Neural cell (in vitro differentiated cells): ENCODE measurements around the gene PRLH. TPM values are rescaled to one million over a fixed set of nuclear protein-coding genes. Genes with fewer than 3 reads are reported as not detected.

Source experiments
- H2AFZ ChIP-seq: fragments of 200-600, 300-800 bp; sonication (generic), shearing (Covaris generic); 2 replicates; pipeline ENCODE4 v1.6.0; 2014; ENCODE audit warnings: low read depth, mild to moderate bottlenecking, antibody characterized with exemption, low read length, moderate library complexity
- H3F3A ChIP-seq: fragments of 200-600 bp; shearing (Covaris generic); 2 replicates; pipeline ENCODE4 v1.6.1; 2016; ENCODE audit warnings: mild to moderate bottlenecking, moderate library complexity, mixed read lengths, antibody characterized with exemption, low read length; ENCODE audit not compliant: insufficient read depth, poor library complexity, severe bottlenecking
- H3K27ac ChIP-seq: fragments of 200-600, 300-800 bp; sonication (generic), shearing (Covaris generic); 2 replicates; pipeline ENCODE4 v1.5.1; 2014; ENCODE audit warnings: mild to moderate bottlenecking, low read length, moderate library complexity
- H3K27me3 ChIP-seq: fragments of 300-800, 200-600 bp; sonication (generic), shearing (Covaris generic); 2 replicates; pipeline ENCODE4 v1.6.0; 2014; ENCODE audit warnings: mild to moderate bottlenecking, low read depth, low read length, moderate library complexity; ENCODE audit not compliant: insufficient read depth
- H3K36me3 ChIP-seq: fragments of 300-800, 200-600 bp; sonication (generic), shearing (Covaris generic); 2 replicates; pipeline ENCODE4 v1.5.1; 2014; ENCODE audit warnings: mild to moderate bottlenecking, antibody characterized with exemption, low read length, moderate library complexity; ENCODE audit not compliant: insufficient read depth
- H3K4me2 ChIP-seq: fragments of 300-800, 200-600 bp; sonication (generic), shearing (Covaris generic); 2 replicates; pipeline ENCODE4 v1.6.0; 2014; ENCODE audit warnings: mild to moderate bottlenecking, low read length
- H3K4me3 ChIP-seq: fragments of 300-800, 200-600 bp; sonication (generic), shearing (Covaris generic); 2 replicates; pipeline ENCODE4 v1.5.1; 2014; ENCODE audit warnings: mild to moderate bottlenecking, low read length, moderate library complexity
- H3K79me2 ChIP-seq: fragments of 200-600 bp; shearing (Covaris generic); replicated peaks from 2 replicates; pipeline ENCODE4 v1.6.0; 2014; ENCODE audit warnings: mild to moderate bottlenecking, low read length, moderate library complexity; ENCODE audit not compliant: insufficient read depth
- H3K9ac ChIP-seq: fragments of 300-800, 200-600 bp; sonication (generic), shearing (Covaris generic); 2 replicates; pipeline ENCODE4 v1.6.1; 2016; ENCODE audit warnings: mild to moderate bottlenecking, low read length, mixed read lengths
- H3K9me2 ChIP-seq: fragments of 200-600 bp; shearing (Covaris generic); 2 replicates; pipeline ENCODE4 v1.6.1; 2016; ENCODE audit warnings: mild to moderate bottlenecking, low read length, mixed read lengths; ENCODE audit not compliant: insufficient read depth
- H3K9me3 ChIP-seq: fragments of 200-600, 300-800 bp; sonication (generic), shearing (Covaris generic); 2 replicates; pipeline ENCODE4 v1.6.1; 2016; ENCODE audit warnings: mild to moderate bottlenecking, mixed run types, low read length, moderate library complexity, mixed read lengths
- H4K20me1 ChIP-seq: fragments of 200-600 bp; shearing (Covaris generic); 2 replicates; pipeline ENCODE4 v1.6.1; 2016; ENCODE audit warnings: mild to moderate bottlenecking, mixed run types; ENCODE audit not compliant: insufficient read depth
- CTCF ChIP-seq: fragments of 450-650 bp; IDR thresholded peaks from 2 replicates; pipeline ENCODE4 v1.5.1; 2014; ENCODE audit warnings: antibody characterized with exemption, mild to moderate bottlenecking, moderate library complexity; ENCODE audit not compliant: poor library complexity, severe bottlenecking
- EP300 ChIP-seq: fragments of 450-650 bp; conservative IDR thresholded peaks from 2 replicates; pipeline ENCODE4 v1.6.1; 2014; ENCODE audit warnings: antibody characterized with exemption, mild to moderate bottlenecking, moderate library complexity; ENCODE audit not compliant: poor library complexity, severe bottlenecking
- EZH2 ChIP-seq: fragments of 200-600, 300-800 bp; shearing (Covaris generic), sonication (generic); IDR thresholded peaks from 2 replicates; pipeline ENCODE4 v1.6.1; 2014; ENCODE audit warnings: antibody characterized with exemption, low read length, borderline replicate concordance, mild to moderate bottlenecking; ENCODE audit not compliant: insufficient read depth, poor library complexity, severe bottlenecking
- MXI1 ChIP-seq: fragments of 450-650 bp; conservative IDR thresholded peaks from 2 replicates; pipeline ENCODE4 v1.6.1; 2014; ENCODE audit warnings: antibody characterized with exemption, mild to moderate bottlenecking; ENCODE audit not compliant: poor library complexity, severe bottlenecking
- POLR2AphosphoS5 ChIP-seq: IDR thresholded peaks from 2 replicates; pipeline ENCODE4 v1.6.1; 2012
- RAD21 ChIP-seq: fragments of 450-650 bp; conservative IDR thresholded peaks from 2 replicates; pipeline ENCODE4 v1.6.1; 2014; ENCODE audit warnings: antibody characterized with exemption, mild to moderate bottlenecking, moderate library complexity
- REST ChIP-seq: IDR thresholded peaks from 2 replicates; pipeline ENCODE4 v1.6.1; 2012; ENCODE audit warnings: borderline replicate concordance
- SMC3 ChIP-seq: fragments of 450-650 bp; conservative IDR thresholded peaks from 2 replicates; pipeline ENCODE4 v1.6.1; 2014; ENCODE audit warnings: antibody characterized with exemption, mild to moderate bottlenecking, moderate library complexity; ENCODE audit not compliant: poor library complexity
- TAF1 ChIP-seq: IDR thresholded peaks from 2 replicates; pipeline ENCODE4 v1.6.1; 2012; ENCODE audit warnings: low read depth
- polyA plus RNA-seq: library from polyadenylated mRNA; depleted of rRNA; stranded (reverse); fragments of >200 nt; gene quantifications from 2 replicates; pipeline ENCODE4 v1.2.3, GENCODE V29; 2014

Gene PRLH
- polyA plus RNA-seq, 1 donor from 2014 or later, result not detected

GRCh38 chr2:237546040-237546875 lies 20.1 kb upstream of the PRLH start:
- H2AFZ ChIP-seq, result no peak overlapping the region

GRCh38 chr2:237546876-237547395 lies 19.4 kb upstream of the PRLH start:
- no peak overlapping the region for H3K4me2 ChIP-seq
- no peaks in the 10 kb centered on the region for H3K79me2 ChIP-seq
- H3K4me3 ChIP-seq, result no peak overlapping the region
- no peaks in the 10 kb centered on the region for H3K27me3 ChIP-seq
- H3K9me3 ChIP-seq, result no peaks in the 10 kb centered on the region
- H4K20me1 ChIP-seq, result no peaks in the 10 kb centered on the region
- H3K9me2 ChIP-seq, result no peaks in the 10 kb centered on the region
- no peak overlapping the region for H3K9ac ChIP-seq
- H3F3A ChIP-seq, result no peaks in the 10 kb centered on the region
- TF ChIP-seq MXI1 (no peak), POLR2AphosphoS5 (no peak), TAF1 (no peak), RAD21 (no peak), CTCF (no peak), EP300 (no peak), EZH2 (no peak), SMC3 (no peak), REST (no peak)
- H3K27ac ChIP-seq, result no peak overlapping the region
- no peaks in the 10 kb centered on the region for H3K36me3 ChIP-seq
- H2AFZ ChIP-seq, result no peak overlapping the region

More at GRCh38 chr2:237546040-237546875, 20.1 kb upstream of the PRLH start:
- no peak overlapping the region for H3K27ac ChIP-seq
- TF ChIP-seq MXI1, result no peak
- H3K36me3 ChIP-seq, result no peaks in the 10 kb centered on the region
- no peak overlapping the region for H3K4me2 ChIP-seq
- no peak overlapping the region for H3K4me3 ChIP-seq
- no peaks in the 10 kb centered on the region for H3F3A ChIP-seq
- H3K9ac ChIP-seq, result no peak overlapping the region
- H3K9me3 ChIP-seq, result no peaks in the 10 kb centered on the region
- H3K9me2 ChIP-seq, result no peaks in the 10 kb centered on the region
- H3K27me3 ChIP-seq, result no peaks in the 10 kb centered on the region
- H3K79me2 ChIP-seq, result no peaks in the 10 kb centered on the region
- no peaks in the 10 kb centered on the region for H4K20me1 ChIP-seq
